Right ventricle myocardium inferior (tissue), 1 donor: ENCODE results near the gene TRIM75. TPM values are rescaled to one million over a fixed set of nuclear protein-coding genes. Genes with fewer than 3 reads are reported as not detected.
"Not testable (repeated sequence)": the region's sequence is repeated elsewhere in the genome, so short reads cannot be mapped to it uniquely, and the experiment has no call there.

Experiments
- ATAC-seq: fragments of 200-7000 bp; cut with Tn5 transposase; one replicate; pipeline ENCODE4 v1.9.1; 2020; ENCODE audit warnings: mild to moderate bottlenecking, moderate library complexity
- DNase-seq: peaks from one replicate; pipeline ENCODE4 v3.0.0; 2021; ENCODE audit errors: missing footprints
- intact Hi-C: fragments of 100-400 bp; cut with DNase I; formaldehyde crosslinking; loops from one replicate; pipeline ENCODE4 v1.11.0; 2022
- long read RNA-seq: library from polyadenylated mRNA; unstranded; transcript quantifications from one replicate; pipeline ENCODE4 v2.0.0, GENCODE V29; 2021
- total RNA-seq: library from RNA; stranded (reverse); fragmentation: NEBNext Ultra II Directional; extraction: Animal tissue kit (Norgen Biotek cat#: 25700); gene quantifications from one replicate; pipeline ENCODE4 v1.2.1, GENCODE V29; 2021
- donor health status: DM: no; HTN: yes; CAD: no; lungs with severe emphysema.

The TRIM75 gene
- total RNA-seq, result not detected
- long read RNA-seq, result 0 reads

DNA sequence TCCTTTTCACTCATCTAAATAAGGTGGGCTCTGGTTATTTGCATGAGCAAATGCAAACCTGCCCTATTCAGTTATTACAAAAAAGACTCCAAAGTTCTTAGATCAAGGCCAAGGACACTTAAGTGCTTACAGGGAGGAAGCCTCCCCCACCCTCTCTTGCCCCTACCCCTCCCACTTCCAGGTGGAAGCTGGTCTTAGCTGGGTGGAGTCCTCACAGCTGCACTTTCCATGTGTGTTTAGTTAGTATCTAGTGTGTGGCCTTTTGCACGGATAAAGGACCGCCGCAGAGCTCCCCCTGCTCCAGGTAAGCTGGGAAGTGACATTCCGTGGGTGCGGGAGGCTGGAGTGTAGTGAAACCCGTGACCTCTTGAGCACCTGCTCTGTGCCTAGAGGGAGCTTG is at the start of gene TRIM75:
TRIM75 (plus strand) TSS at position 222 of the 400 bp plus-strand sequence. CDS start 5,282 bp downstream, outside the sequence.
- DNase-seq (no peak), ATAC-seq (no peak)
- intact Hi-C loops, result no loop called here

- ATAC-seq (no peak), DNase-seq (no peak)
- intact Hi-C loops, result no loop called here
Measured at GRCh38 chr4:165005352-165005925, 48.2 kb upstream of the TRIM75 start.

- intact Hi-C loops, result no loop called here
- ATAC-seq (no peak), DNase-seq (no peak)
Measured at GRCh38 chr4:165006456-165006855, 47.2 kb upstream of the TRIM75 start.

DNA sequence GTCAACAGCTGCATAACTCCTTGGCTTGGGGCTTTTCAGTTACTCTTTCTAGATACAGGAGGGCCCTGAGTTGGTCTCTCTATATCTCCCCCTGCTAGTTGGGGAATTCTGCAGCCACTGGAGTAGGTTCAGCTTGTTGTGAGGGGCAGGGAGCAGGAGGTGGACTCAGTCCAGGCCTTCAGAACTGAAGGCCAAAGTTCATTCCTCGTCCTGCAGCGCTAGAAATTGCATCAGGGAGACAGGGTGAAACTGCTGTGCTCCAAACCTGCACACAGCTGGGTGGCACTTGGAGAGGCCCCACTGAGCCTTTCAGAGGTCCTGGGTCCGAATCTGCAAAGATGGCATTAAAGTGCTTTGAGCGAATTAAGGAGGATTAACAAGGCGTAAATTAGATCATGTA is 46.8 kb upstream of the TRIM75 start:
- intact Hi-C loops, result no loop called here
- ATAC-seq, result no peak
- no peak for DNase-seq

GRCh38 chr4:165009493-165010227 is 44.0 kb upstream of the TRIM75 start:
- intact Hi-C loops, result no loop called here
- DNase-seq (no peak), ATAC-seq (no peak)

DNA sequence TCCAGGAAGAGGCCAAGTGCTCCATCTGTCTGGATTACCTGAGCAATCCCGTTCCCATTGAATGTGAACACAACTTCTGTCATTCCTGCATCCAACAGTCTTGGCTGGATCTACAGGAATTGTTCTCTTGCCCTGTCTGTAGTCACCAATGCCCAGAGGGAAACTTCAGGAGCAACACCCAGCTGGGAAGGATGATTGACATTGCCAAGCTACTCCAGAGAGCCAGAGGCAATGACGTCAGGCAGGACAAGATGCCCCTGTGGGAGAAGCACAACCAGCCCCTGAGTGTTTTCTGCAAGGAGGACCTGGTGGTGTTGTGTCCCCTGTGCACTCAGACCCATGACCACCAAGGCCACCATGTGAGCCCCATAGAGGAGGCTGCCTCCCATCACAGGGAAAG is 43.2 kb upstream of the TRIM75 start:
- DNase-seq (no peak), ATAC-seq (no peak)
- intact Hi-C loops, result no loop called here

DNA sequence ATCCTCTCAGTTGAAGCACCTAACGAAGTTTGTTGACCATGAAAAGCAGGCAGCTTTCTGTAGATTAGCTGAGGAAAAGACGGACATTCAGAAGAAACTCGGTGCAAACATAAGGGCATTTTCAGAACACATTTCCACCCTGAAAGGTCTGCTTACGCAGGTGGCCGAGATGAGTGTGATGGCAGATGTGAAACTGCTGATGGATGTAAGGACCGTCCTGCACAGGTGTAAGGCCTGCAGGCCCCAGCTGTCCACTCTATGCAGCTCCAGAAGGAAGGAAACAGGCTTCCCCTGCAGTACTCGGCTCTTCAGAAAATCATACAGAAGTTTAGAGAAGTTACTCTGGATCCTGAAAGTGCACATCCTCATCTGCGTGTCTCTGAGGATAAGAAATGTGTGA is 42.7 kb upstream of the TRIM75 start:
- DNase-seq, result no peak
- no peak for ATAC-seq
- intact Hi-C loops, result no loop called here

DNA sequence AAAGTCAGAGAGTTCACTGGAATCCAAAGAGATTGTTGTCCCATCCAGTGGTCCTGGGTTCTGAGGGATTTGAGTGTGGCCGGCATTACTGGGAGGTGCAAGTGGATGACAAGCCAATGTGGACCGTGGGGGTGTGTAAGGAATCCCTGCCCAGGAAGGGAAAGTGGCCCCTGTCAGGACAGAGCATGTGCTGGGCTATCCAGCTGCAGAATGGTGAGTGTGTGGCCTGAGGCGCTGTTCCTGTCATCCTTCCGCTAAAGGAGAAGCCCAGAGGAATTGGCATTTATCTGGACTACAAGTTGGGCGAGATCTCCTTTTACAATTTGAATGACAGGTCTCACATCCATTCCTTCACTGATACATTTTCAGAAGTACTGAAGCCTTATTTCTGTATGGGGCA is 42.3 kb upstream of the TRIM75 start:
- DNase-seq (no peak), ATAC-seq (no peak)
- intact Hi-C loops, result no loop called here

DNA sequence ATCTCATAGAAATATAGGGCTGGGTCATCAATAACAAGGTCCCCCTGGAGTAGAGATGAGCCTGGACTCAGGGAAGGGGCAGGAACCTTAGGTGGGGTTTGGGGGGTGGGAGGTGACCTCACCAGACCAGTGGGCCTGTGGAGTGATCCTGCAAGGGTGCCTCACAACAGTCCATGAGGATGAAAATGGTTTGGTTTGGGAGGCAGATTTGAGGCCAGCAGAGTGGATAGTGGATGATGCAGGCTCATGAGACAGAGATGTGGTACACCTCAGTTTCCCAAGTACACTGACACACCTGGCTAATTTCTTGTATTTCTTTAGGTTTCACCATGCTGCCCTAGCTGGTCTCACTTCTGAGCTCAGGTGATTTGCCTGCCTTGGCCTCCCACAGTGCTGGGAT is 40.0 kb upstream of the TRIM75 start:
- no peak for DNase-seq
- intact Hi-C loops, result no loop called here
- ATAC-seq, result no peak

DNA sequence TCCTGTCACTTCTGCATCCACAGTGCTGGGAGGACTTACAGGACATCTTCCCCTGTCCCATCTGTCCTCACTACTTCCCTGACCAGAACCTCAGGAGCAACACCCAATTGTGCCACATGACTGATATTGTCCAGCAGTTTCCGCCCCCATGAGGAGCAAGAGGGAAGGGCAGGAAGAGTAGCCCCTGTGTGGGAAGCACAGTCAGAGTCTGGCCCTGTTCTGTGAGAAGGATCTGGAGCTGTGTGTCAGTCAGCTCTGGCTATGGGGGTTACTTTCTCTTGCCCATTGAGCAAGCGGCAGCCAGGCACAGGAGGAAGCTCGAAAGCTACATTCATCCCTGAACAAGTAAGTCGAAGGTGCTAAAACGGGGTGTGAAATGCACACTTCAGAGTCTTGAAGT is 36.7 kb upstream of the TRIM75 start:
- no peak for ATAC-seq
- DNase-seq, result no peak

DNA sequence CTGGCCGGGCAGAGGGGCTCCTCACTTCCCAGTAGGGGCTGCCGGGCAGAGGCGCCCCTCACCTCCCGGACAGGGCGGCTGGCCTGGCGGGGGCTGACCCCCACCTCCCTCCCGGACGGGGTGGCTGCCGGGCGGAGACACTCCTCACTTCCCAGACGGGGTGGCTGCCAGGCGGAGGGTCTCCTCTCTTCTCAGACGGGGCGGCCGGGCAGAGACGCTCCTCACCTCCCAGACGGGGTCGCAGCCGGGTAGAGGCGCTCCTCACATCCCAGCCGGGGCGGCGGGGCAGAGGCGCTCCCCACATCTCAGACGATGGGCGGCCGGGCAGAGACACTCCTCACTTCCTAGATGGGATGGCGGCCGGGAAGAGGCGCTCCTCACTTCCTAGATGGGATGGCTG is 33.7 kb upstream of the TRIM75 start:
- intact Hi-C loops, ATAC-seq, DNase-seq: not testable (repeated sequence)

More for the DNA sequence above, 36.7 kb upstream of the TRIM75 start:
- intact Hi-C loops, result no loop called here

- ATAC-seq, DNase-seq, intact Hi-C loops: not testable (repeated sequence)
Measured at GRCh38 chr4:165025782-165026181, 27.9 kb upstream of the TRIM75 start.

DNA sequence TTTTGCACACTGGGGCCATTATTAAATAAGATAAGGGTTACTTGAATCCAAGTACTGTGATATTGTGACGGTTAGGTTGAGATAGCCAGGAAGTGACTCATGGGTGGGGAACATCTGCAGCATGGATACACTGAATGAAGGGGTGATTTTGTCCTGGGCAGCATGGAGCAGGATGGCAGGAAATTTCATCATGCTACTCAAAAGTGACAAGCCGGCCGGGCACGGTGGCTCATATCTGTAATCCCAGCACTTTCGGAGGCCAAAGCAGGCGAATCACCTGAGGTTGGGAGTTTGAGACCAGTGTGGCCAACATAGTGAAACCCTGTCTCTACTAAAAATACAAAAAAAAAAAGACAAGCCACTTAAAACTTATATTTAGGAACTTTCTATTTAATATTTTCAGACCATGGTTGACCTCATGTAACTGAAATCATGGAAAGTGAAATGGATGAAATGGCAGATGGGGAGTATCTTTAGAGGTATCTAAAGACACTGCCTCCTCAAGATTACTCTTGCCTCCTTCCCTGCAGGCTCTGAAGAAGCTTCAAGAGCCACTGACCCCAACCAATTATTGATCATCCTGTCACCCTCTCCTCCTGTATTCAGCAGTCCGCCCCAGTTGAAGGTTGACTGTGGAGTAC is 25.8 kb upstream of the TRIM75 start:
- intact Hi-C loops, result no loop called here
- no peak for DNase-seq
- no peak for ATAC-seq

GRCh38 chr4:165031436-165032211 is 22.0 kb upstream of the TRIM75 start, which contains the start of gene TRIM60:
TSS of gene TRIM60 (plus strand) at chr4:165031999. CDS start at chr4:165040073, 8,074 bp downstream.
- DNase-seq, result no peak
- intact Hi-C loops, result no loop called here
- no peak for ATAC-seq

- intact Hi-C loops, result no loop called here
- no peak for DNase-seq
- no peak for ATAC-seq
Measured at GRCh38 chr4:165048170-165048569, 5.5 kb upstream of the TRIM75 start.

GRCh38 chr4:165052627-165053026 is 1.0 kb upstream of the TRIM75 start:
- intact Hi-C loops, result no loop called here
- DNase-seq (no peak), ATAC-seq (no peak)

DNA sequence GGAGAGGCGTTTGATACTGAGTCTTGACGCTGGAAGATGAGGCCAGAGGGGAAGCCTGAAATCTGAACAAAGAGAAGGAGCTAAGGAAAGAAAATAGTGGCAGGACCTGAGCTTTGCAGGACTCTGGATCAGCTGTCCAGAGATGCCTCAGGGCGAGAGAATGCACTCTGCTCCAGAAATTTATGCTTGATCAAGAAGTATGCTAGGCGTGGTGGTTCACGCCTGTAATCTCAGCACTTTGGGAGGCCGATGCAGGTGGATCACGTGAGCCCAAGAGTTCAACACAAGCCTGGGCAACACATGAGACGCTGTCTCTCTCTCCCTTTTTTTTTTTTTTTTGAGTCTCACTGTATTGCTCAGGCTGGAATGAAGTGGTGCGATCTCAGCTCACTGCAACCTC is 1.9 kb downstream of the TRIM75 start:
- ATAC-seq, result no peak
- intact Hi-C loops, result no loop called here
- DNase-seq, result no peak

- intact Hi-C loops, result no loop called here
- DNase-seq, result no peak
- no peak for ATAC-seq
Measured at GRCh38 chr4:165058666-165059065, 5.0 kb downstream of the TRIM75 start.

GRCh38 chr4:165059386-165059785 is 5.7 kb downstream of the TRIM75 start:
- ATAC-seq (no peak), DNase-seq (no peak)
- intact Hi-C loops, result no loop called here
